Bone marrow (tissue), 2 donors: ENCODE data around the gene CNOT6L.

Experiments
- DNase-seq, 2 donors: peaks; one replicate each; lab custom pipeline; 2025; lab: John Stamatoyannopoulos, UW

The CNOT6L gene

GRCh38 chr4:77712675-77713074 is 106.5 kb downstream of the CNOT6L start:
- DNase-seq, result no peak

DNA sequence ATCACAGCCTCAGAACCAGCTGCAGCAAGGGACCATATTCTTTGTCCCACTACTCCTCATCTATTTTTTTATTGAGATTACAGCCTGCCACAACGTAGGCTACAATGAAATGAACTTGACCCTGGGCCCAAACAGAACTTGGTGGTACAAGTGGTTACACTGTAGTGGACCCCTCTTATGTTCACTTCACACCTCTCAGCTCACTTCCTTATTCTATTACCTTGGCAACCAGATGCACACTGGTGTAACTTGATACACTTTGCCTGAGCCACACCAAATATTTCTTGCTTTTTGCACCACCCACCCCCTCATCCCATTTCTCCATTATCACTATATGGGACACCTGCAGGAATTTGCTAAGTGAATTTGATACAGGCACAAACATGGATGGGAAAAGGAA is 107.7 kb downstream of the CNOT6L start:
- DNase-seq, result no peak

DNA sequence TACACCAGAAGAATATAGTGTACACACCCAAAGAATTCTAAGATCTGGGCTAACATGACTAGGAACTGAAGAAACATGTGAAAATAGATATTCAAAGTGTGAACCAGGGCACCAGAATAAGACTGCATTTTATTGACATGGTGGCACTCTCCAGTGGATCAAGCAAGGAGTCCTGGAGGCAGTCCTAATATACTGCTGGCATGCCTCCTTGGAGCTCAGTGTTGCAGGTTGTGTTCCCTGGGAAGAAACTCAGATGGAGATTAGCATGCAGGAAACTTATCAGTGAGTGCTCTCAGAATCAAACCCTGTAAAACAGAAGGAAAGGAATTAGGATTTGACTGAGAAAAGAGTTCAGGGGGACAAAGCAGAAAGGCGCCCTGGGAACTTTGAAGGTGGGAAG is 108.5 kb downstream of the CNOT6L start:
- DNase-seq, result no peak

DNA sequence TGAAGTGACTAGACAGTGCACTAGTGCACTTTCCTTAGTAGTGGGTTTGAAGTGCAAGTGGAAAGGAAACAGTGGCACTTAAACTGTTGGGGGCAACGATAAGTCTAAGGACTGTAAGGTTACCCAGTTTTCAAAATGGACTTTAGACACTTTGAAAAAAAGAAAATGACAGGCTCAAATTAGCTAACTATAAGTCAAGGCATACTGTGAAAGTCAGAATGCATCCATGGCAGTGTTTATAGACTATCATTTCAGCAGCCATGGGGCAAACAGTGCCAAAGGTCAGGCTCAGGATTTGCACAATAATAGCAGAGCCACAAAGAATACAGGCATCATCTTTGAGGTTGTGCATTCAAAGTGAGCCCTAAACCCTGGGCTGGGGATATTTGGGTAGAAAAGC is 109.1 kb downstream of the CNOT6L start:
- DNase-seq, result no peak

DNA sequence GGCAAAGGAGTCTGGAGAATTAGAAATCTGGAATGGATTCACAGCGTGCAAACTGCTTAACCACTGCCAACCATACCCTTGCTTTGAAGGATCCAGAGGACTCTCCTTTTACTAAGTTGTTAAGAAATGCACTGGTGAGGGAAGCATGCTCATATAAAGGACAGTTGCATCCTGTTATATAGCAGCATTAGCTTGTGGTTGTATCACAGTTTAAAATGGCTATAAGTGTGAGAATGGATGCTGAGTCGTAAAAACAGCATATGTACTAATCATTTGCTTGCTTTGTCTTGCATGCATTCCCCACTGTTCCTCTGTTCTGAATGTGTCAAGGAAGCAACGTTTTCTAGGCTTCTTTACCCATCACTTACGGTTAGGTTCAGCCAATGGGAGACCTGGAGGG is 112.5 kb downstream of the CNOT6L start:
- DNase-seq, result no peak

DNA sequence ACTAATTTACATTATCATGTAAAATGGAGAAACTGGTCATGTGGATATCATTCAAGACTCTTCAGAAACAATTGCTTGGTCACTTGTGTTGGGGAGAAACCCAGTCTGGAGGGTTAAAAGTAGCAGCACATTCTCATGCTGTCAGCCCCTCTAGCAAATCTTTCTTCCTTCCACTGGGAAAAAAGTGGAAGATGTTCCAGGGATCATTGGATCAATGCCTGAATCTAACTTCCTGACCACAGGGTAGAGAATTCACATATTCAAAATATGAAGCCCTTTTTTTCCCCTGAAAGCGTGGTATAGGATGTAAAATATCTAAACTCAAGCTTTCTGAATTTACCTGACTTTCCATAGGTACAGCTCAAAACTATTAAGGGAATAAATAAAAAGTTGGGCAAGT is 115.5 kb downstream of the CNOT6L start:
- DNase-seq, result no peak

- DNase-seq, result no peak
These were observed 118.0 kb downstream of the CNOT6L start for GRCh38 chr4:77701121-77701520.

DNA sequence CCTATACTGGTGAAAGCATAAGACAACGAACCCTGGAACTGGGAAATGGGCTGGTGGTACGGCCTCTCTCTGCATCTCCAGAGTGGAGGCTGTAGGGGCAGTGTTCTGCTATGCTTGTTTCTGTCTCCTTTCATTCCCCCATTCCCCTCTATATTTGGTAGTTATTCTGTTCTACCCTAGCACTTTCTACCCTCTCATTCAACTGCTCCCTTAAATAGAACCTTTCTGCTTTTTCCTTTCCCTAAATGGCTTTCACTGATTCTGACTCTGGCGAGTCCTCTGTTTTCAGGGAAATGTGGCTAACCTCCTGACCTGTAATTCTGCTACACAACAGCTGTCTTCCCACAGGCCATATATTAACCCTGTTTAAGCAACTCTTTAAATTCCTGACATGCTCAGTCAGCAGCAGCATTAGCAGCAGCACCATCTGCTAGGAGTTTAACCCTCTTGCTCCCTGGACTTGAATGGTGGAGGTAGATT is 119.4 kb downstream of the CNOT6L start:
- DNase-seq, result no peak

GRCh38 chr4:77697860-77698590 is 121.1 kb downstream of the CNOT6L start:
- no peak for DNase-seq

GRCh38 chr4:77695774-77696173 is 123.4 kb downstream of the CNOT6L start:
- peak in 1 of 2 donors; percentile 29 for DNase-seq

DNA sequence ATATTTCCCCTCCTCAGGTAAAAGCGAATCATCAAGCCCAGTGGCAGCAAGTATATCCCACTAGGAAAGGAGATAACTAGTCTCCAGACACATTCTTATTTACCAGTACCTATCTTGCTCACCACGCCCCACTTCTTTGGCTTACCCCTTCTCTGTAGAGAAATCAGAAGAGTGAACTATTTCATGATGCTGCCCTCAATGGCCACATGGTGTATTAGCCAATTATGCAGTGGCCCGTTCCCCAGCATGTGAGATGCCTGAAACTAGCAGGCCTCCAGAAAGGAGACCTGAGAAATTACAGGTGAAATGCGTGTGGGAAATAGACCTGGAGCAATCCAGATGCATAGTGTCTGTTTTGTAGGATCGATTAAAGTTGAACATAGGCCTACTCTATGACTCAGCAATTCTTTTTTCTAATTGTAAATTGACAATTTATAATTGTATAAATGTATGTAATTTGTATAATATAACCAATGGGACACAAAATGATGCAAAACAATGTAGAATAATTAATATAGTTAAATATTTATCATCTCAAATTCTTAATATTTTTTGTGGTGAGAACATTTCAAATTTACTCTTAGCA is 126.2 kb downstream of the CNOT6L start:
- no peak for DNase-seq

DNA sequence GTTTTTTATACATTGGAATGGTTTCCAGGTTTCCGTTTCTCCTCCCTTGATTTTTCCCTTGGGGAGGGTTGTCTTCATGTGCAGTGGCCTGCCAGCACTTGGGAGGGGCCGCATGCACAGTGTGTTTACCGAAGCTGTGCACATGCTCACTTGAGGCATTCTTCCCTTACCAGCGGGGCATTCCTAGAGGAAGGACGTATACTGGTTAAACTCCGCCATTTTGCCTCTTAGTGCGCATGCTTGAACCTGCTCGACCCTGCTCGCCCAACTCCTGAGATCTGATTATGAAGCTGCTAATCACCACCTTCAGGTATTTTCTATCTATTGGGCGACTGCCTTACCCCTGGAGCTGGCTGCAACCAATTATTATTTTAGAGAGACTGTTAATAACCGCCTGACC is 137.4 kb downstream of the CNOT6L start:
- no peak for DNase-seq

GRCh38 chr4:77676842-77677241 is 142.3 kb downstream of the CNOT6L start:
- DNase-seq, result no peak

GRCh38 chr4:77671051-77671450 is 148.1 kb downstream of the CNOT6L start:
- DNase-seq, result no peak

- DNase-seq, result no peak
These were observed 149.1 kb downstream of the CNOT6L start for GRCh38 chr4:77669946-77670590.

GRCh38 chr4:77665381-77666069 is 153.6 kb downstream of the CNOT6L start:
- DNase-seq, result no peak
